Femur (tissue), 1 donor: Measurements from ENCODE around the gene UBXN4.
"Not testable (repeated sequence)": the region's sequence is repeated elsewhere in the genome, so short reads cannot be mapped to it uniquely, and the experiment has no call there.

ENCODE experiments used
- DNase-seq: peaks from one replicate; pipeline ENCODE4 v3.0.0-alpha.2; 2017

The UBXN4 gene

GRCh38 chr2:135741395-135742324, at the start of gene UBXN4:
TSS of gene UBXN4 (plus strand) at chr2:135741855. CDS start at chr2:135741930, 75 bp downstream.
- peak; percentile 99 for DNase-seq

GRCh38 chr2:135694711-135695110, 46.9 kb upstream of the UBXN4 start:
- no peak for DNase-seq

- no peak for DNase-seq
These were observed 42.8 kb upstream of the UBXN4 start for GRCh38 chr2:135698838-135699237.

- no peak for DNase-seq
These were observed 40.2 kb upstream of the UBXN4 start for GRCh38 chr2:135701442-135701841.

GRCh38 chr2:135703300-135703699, 38.4 kb upstream of the UBXN4 start:
- no peak for DNase-seq

- not testable (repeated sequence) for DNase-seq
These were observed 37.6 kb upstream of the UBXN4 start for GRCh38 chr2:135704075-135704474.

GRCh38 chr2:135708159-135708558, 33.5 kb upstream of the UBXN4 start:
- no peak for DNase-seq

- DNase-seq: peak; percentile 73
These were observed 31.7 kb upstream of the UBXN4 start for GRCh38 chr2:135709992-135710391.

- DNase-seq: not testable (repeated sequence)
These were observed 26.6 kb upstream of the UBXN4 start for GRCh38 chr2:135715086-135715485.

GRCh38 chr2:135728064-135728743, 13.5 kb upstream of the UBXN4 start:
- no peak for DNase-seq

- DNase-seq: no peak
These were observed 9.1 kb upstream of the UBXN4 start for GRCh38 chr2:135732561-135732960.

GRCh38 chr2:135733045-135733444, 8.6 kb upstream of the UBXN4 start:
- DNase-seq: no peak

- DNase-seq: no peak
These were observed 5.1 kb upstream of the UBXN4 start for GRCh38 chr2:135736546-135736945.

GRCh38 chr2:135740206-135740605, 1.4 kb upstream of the UBXN4 start:
- DNase-seq: no peak

GRCh38 chr2:135741043-135741394, 636 bp upstream of the UBXN4 start:
- DNase-seq: no peak

- DNase-seq: peak; percentile 58
These were observed 686 bp downstream of the UBXN4 start for GRCh38 chr2:135742325-135742757.

GRCh38 chr2:135743860-135744259, 2.2 kb downstream of the UBXN4 start:
- DNase-seq: no peak

GRCh38 chr2:135744760-135745314, 3.2 kb downstream of the UBXN4 start:
- DNase-seq: no peak

- no peak for DNase-seq
These were observed 3.9 kb downstream of the UBXN4 start for GRCh38 chr2:135745545-135745944.

- no peak for DNase-seq
These were observed 13.9 kb downstream of the UBXN4 start for GRCh38 chr2:135755573-135755972.

- no peak for DNase-seq
These were observed 15.0 kb downstream of the UBXN4 start for GRCh38 chr2:135756692-135757091.

- DNase-seq: no peak
These were observed 20.4 kb downstream of the UBXN4 start for GRCh38 chr2:135762022-135762421.

GRCh38 chr2:135762530-135762929, 20.9 kb downstream of the UBXN4 start:
- DNase-seq: no peak

GRCh38 chr2:135768863-135769262, 27.2 kb downstream of the UBXN4 start:
- no peak for DNase-seq
